Uterus (tissue), 2 donors: ENCODE data around the gene COG7.

Experiments
- CTCF ChIP-seq, 4 experiments: fragments of 200-600 bp in 2 of 4; fragments of 450-650 bp in 2 of 4; sonication (generic) in 2 of 4; IDR thresholded peaks; one replicate each; pipeline ENCODE4 v1.5.1; 2016 to 2019; ENCODE audit warnings: antibody characterized with exemption in 4 of 4, mild to moderate bottlenecking in 2 of 4, moderate library complexity in 1 of 4
- POLR2A ChIP-seq, 2 donors: fragments of 450-650 bp; IDR thresholded peaks; one replicate each; pipeline ENCODE4 v1.6.1; 2016; ENCODE audit warnings: antibody characterized with exemption in 2 of 2, mild to moderate bottlenecking in 1 of 2, moderate library complexity in 1 of 2

- TF ChIP-seq CTCF (IDR thresholded peaks at IDR 0.05): no peak
- no peak for TF ChIP-seq POLR2A (IDR thresholded peaks at IDR 0.05)
Measured at GRCh38 chr16:23424292-23424958, 28.6 kb downstream of the COG7 start.
